Neural progenitor cell (in vitro differentiated cells): Measurements from ENCODE around the gene BICD1.

ENCODE experiments used
- CTCF ChIP-seq: fragments of 200-600 bp; sonication (generic); IDR thresholded peaks from 2 replicates; pipeline ENCODE4 v1.5.1; 2017; ENCODE audit warnings: antibody characterized with exemption, mild to moderate bottlenecking
- EZH2 ChIP-seq: fragments of 200-600 bp; sonication (generic); IDR thresholded peaks from 2 replicates; pipeline ENCODE4 v1.6.1; 2017; ENCODE audit warnings: antibody characterized with exemption, mild to moderate bottlenecking, moderate library complexity
- EZH2phosphoT487 ChIP-seq: fragments of 200-600 bp; sonication (generic); IDR thresholded peaks from 2 replicates; pipeline ENCODE4 v1.6.1; 2017; ENCODE audit warnings: antibody characterized with exemption

GRCh38 chr12:32312049-32312670, 205.5 kb downstream of the BICD1 start:
- peak; percentile 63 for TF ChIP-seq CTCF
- no peak for TF ChIP-seq EZH2phosphoT487
- no peak for TF ChIP-seq EZH2
